GM18909 (cell line): Measurements from ENCODE around the gene FOXP2.
"Not testable (repeated sequence)": the region's sequence is repeated elsewhere in the genome, so short reads cannot be mapped to it uniquely, and the experiment has no call there.

Experiments used
- ATAC-seq: cut with Tn5 transposase; IDR thresholded peaks from one replicate; pipeline ENCODE4 v1.9.1; 2021; ENCODE audit warnings: mild to moderate bottlenecking; ENCODE audit not compliant: unreplicated experiment, poor library complexity

The FOXP2 gene

GRCh38 chr7:114414156-114415063 lies at the start of gene FOXP2:
TSS of gene FOXP2 (plus strand) at chr7:114414815. CDS start at chr7:114426512, 11,697 bp downstream.
- ATAC-seq, result no peak

GRCh38 chr7:114365791-114366190 lies 48.8 kb upstream of the FOXP2 start:
- no peak for ATAC-seq

GRCh38 chr7:114368492-114368891 lies 46.1 kb upstream of the FOXP2 start:
- no peak for ATAC-seq

GRCh38 chr7:114369294-114369693 lies 45.3 kb upstream of the FOXP2 start:
- no peak for ATAC-seq

DNA sequence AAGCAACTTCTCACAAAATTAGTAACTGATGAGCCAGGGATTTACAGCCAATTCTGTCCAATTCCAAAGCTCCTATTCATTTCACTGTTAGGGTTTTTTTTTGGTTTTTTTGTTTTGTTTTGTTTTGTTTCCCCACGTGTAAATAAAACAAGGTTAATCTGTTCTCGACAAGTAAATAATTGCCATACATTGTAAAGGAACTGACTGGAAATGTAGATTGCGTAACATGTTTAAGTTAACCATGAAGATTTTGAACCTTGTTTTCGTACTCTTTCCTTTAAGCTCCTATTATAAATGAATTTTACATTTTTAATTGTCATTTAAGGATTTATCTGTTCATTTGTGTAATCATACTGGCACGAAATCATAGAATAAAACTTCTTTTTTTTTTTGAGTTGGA lies 42.0 kb upstream of the FOXP2 start:
- no peak for ATAC-seq

DNA sequence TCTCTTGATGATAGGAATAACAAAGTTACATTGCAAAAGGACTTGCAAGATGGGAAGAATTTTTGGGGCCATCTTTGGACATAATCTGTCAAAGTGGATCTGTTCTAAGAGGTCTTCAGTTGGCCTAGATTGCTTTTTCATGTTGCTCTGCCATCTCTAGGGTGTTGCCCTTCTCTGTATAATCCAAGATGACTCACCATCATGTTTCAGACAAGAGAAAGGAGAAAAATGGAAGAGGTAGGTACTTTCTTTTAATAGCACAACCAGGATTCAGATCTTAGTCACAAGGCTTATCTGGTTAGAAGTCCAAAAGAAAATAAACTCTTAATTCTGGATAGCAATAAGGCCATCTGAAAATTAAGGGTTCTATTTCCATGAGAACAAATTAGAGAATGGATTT lies 38.7 kb upstream of the FOXP2 start:
- ATAC-seq, result no peak

DNA sequence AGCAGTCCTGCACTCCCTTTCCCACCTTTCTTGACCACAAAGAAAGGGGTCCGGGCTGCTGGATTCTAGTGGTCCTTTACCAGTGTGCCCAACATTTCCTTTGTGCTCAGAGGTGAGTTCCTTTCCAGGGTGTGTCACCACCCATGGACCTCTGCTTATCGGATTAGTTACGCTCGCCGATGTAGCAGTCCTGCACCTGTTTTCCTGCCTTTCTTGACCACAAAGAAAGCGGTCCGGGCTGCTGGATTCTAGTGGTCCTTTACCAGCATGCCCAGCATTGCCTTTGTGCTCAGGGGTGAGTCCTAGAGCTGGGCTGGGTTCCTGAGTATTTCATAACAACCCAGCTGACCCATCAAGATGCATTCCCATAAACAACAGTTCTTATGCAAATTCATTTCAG lies 30.7 kb upstream of the FOXP2 start:
- not testable (repeated sequence) for ATAC-seq

DNA sequence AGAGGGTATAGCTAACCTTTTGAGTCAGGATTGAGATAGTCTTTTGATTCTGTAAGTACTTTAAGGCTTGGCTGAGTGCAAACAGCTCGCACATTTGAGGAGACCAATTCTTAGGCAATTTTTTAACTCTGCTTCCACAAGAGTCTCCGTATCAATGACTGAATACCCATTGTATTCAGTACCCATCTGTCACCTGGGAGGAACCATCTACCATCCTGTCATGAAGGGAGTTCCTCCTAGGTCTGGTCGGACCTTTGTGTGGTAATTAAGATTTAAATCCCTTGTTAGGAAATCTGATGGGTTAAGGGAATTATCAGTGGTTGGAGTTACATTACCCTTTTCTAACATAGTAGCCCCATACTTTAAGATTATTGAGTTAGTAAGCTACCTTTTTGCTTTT lies 30.3 kb upstream of the FOXP2 start:
- ATAC-seq, result not testable (repeated sequence)

DNA sequence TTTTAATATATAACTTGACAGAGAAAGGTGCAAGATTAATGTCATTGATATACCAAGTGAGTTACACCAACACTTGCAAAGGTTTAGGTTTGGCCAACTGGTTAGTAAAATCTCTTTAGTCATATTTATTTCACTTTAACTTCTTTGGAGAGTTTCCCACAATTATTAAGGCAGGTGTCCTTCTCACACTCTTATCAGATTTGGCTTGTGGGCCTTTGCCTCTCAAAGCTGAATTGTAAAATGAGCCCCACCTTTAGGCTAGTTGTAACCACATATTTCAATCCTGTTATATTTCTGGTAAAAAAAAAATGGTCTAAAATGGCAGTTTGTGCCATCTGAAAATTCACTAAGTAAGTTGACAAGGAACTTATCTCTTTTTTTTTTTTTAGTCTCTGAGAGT lies 26.6 kb upstream of the FOXP2 start:
- no peak for ATAC-seq

DNA sequence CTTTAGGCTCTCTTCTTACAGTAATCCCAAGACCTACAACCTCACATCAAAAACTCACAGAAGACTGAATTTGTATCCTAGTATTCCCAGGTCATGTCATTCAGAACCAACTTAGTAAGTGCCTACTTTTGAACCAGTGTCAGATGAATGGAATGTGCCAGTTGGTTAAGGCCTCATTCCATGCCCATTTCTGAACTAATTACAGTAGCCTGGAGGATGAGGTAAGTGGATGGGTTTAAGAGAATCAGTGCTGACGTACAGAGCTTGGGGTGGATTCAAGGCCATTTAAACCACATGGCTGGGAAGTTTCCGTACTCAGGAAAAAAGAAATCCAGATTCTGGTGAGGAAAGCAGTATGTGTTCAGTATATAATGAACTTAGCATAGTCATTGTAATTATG lies 21.9 kb upstream of the FOXP2 start:
- no peak for ATAC-seq

DNA sequence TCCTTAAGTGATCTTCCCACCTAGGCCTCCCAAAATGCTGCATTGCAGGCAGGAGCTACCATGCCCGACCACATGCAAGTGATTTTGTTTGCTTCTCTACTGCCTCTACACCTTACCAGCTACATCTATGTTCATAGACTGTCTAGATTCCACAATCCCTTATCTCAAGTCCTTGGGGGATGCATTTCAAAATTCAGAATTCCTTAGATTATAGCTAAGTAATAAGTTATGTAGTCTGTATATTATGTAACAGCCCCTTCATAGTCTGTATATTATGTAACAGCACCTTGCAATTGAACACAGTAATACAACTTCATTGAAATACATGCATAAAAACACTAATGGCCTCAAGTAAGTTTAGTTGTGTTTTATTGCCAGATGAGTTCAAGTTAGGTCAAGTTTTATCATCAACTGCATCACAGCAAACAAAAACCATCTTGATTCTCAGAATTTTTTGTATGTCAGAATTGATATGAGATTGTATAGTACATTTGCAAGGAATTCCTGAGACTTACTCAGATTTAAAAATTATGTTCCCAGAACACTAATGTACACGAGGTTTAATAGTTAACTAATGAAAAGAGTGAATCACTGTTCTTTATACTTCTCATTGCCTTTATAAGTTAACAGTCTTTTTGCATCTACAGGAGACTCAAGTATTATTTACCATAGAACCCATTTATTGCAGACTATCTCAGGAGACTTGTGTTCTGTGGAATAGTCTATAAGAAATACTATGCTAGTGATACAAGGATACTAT lies 11.6 kb upstream of the FOXP2 start:
- no peak for ATAC-seq

DNA sequence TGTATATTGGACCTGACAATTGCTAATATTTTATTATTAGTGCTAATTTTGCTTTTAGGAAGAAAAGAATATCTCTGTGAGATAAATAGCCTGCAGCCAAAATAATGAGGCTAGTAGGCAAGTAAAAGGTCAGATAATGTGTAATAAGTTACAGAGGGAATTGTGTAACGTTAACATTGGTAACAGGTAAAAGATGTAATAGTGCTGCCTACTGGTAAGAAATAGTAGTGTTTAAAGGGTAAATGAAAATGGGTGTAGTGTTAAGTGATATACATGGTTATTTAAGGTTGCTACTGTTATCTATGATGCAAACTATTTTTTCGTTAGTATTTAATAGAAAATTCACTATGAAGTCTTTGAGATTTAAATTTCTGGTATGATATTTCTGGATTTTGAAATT lies 9.2 kb upstream of the FOXP2 start:
- peak; percentile 76 for ATAC-seq

DNA sequence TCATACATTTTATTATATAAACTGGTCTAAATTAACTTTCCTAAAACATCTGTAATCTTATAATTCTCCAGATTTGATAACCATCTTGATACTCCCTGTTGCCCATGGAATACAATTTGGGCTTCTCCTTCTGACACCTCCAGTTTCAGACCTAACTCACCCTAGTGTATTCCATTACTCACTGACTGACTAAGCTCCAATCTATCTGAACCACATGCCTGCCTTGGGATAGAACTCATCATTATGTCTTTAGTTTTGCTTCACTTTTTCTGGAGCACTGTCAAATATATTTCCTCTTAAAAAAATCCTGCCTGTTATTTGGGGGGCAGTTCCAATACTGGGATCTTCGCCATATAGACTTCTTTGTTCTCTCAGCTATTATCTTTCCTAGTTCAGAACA lies 4.9 kb upstream of the FOXP2 start:
- no peak for ATAC-seq

DNA sequence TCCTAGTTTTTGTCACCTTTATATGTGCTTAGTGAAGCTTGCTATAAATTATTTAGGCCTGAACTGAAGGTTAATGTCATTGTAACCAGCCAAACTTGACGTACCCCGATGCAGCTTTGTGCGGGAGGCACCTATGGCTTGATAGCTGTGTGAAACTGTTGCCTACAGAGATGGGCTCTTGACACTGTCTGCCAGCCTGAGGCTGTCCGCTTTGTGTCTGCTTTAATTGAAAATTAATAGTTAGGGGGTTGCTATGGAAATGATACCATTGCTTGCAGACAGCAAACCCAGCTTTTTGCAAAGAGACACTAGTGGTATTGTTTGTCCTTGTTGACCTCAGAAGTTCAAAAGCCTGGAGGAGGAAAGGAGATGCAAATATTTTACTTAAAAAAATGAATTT lies 2.1 kb upstream of the FOXP2 start:
- ATAC-seq, result no peak

GRCh38 chr7:114413761-114414155 lies 857 bp upstream of the FOXP2 start:
- no peak for ATAC-seq

- ATAC-seq, result no peak
Measured at GRCh38 chr7:114415064-114415989, 712 bp downstream of the FOXP2 start.

- ATAC-seq, result no peak
Measured at GRCh38 chr7:114416129-114416990, 1.7 kb downstream of the FOXP2 start.

DNA sequence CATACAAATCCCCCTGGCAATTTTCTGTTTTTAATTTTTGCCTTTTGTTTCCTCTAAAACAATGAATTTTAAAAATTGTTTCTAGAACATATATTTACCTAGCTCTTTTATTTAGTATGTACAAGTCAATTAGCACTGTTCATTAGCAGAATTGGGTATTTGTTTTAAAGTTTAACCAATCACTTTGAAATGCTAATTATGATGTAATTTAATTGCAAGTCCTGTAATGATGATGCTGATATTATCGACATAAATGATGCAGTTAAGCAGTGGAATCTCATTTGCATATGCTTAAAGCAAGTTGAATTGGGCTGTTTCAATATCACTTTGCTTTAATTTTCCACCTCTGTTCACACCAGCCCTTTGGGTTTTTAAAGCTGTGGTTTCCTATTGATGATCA lies 2.7 kb downstream of the FOXP2 start:
- ATAC-seq, result no peak

- ATAC-seq, result no peak
Measured at GRCh38 chr7:114418117-114418516, 3.5 kb downstream of the FOXP2 start.
